ENCODE results near the gene BSDC1.

DNA sequence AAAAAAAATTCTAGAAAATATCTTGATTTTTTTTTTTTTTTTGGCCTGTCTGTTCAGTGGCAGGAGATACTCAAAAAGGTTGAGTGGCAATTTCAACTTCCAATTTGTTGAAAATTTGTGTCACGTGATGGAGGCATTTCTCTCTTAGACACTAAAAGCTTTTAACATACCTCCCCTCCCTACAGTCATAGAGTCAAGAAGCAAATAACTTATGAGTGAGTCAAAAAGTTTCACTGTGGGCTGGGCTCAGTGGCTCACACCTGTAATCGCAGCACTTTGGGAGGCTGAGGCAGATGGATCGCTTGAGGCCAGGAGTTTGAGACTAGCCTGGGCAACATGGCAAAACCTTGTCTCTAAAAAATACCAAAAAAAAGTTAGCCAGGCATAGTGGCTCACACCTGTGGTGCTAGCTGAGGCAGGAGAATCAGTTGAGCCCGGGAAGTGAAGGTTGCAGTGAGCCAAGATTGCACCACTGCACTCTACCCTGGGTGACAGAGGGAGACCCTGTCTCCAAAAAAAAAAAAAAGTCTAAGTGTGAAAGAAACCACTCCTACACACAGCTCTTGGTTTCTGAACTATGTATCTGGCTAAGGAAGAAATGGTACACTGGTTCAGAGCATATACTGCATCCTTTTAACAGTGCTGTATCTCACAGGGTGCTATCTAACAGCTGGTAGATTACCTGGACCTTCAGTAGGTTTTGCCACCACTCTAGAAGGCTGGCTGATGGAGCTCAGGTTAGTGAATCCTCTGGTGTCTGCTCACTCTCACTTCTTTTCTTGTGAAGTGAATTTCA, 11.6 kb upstream of the BSDC1 start:
- no peak for TF ChIP-seq BRCA1 (IDR thresholded peaks at IDR 0.05; ENCODE audit: low read depth, low read length)
- TF ChIP-seq SMC3 (IDR thresholded peaks at IDR 0.05; ENCODE audit: borderline replicate concordance, low read length) = no peak
- TF ChIP-seq, protein P1, sequence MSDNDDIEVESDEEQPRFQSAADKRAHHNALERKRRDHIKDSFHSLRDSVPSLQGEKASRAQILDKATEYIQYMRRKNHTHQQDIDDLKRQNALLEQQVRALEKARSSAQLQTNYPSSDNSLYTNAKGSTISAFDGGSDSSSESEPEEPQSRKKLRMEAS (IDR thresholded peaks at IDR 0.05; ENCODE audit: low read depth, low read length) = no peak

All from GM12878 (cell line).